Astrocyte (in vitro differentiated cells and primary cell): ENCODE measurements around the gene LSMEM2.

Experiments
- EZH2 ChIP-seq: IDR thresholded peaks from 2 replicates; pipeline ENCODE4 v1.6.1; 2012; ENCODE audit warnings: mild to moderate bottlenecking, low read length, inconsistent platforms; ENCODE audit not compliant: insufficient read depth
- TF ChIP-seq, protein P1 (sequence below): IDR thresholded peaks from 2 replicates; pipeline ENCODE4 v1.5.1; 2011; ENCODE audit warnings: low read depth, mild to moderate bottlenecking, inconsistent platforms, low read length, moderate library complexity; ENCODE audit not compliant: insufficient read depth

DNA sequence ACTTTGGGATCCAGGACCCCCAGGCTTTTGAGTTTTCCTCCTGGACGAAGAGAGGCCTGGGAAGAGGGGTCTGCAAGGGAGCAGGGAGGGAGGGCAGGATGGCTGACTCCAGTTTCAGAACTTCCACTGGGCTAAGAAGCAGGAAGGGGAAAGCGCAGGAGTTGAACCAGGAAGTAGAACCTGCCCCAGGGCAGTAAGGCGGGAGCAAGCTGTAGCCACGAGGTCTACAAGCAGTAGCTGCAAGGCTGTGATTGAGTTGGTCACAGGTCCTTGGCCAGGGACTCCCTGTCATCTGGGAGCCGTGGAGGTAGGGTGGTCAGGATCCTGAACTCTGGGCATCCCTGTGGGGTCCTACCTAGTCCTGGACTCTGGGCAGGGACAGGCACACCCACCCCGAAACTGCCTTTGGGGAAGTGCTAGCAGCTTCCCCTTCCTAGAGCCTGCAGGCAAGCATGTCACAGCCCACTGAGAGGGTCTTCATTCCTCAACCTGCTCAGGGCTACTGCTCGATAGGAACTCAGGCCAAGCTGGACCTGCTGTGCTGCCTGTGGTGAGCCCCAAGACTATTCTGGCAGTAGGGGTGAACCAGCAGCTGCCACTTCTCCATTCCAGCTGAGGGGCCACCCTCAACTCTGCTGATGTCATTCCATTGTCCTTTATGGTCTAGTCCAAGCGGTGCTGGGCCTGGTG is 48.6 kb upstream of the LSMEM2 start:
- TF ChIP-seq, protein P1, sequence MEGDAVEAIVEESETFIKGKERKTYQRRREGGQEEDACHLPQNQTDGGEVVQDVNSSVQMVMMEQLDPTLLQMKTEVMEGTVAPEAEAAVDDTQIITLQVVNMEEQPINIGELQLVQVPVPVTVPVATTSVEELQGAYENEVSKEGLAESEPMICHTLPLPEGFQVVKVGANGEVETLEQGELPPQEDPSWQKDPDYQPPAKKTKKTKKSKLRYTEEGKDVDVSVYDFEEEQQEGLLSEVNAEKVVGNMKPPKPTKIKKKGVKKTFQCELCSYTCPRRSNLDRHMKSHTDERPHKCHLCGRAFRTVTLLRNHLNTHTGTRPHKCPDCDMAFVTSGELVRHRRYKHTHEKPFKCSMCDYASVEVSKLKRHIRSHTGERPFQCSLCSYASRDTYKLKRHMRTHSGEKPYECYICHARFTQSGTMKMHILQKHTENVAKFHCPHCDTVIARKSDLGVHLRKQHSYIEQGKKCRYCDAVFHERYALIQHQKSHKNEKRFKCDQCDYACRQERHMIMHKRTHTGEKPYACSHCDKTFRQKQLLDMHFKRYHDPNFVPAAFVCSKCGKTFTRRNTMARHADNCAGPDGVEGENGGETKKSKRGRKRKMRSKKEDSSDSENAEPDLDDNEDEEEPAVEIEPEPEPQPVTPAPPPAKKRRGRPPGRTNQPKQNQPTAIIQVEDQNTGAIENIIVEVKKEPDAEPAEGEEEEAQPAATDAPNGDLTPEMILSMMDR: no peak
- no peak for TF ChIP-seq EZH2
